Adrenal gland (tissue), 5 donors: Measurements from ENCODE around the gene PCLO.

Source experiments
- POLR2A ChIP-seq, 2 donors: fragments of 450-650 bp; IDR thresholded peaks; one replicate each; pipeline ENCODE4 v1.6.1; 2017; ENCODE audit warnings: antibody characterized with exemption in 2 of 2, mild to moderate bottlenecking in 2 of 2, moderate library complexity in 1 of 2
- TF ChIP-seq, protein P1 (sequence below), 6 experiments: fragments of 450-650 bp in 4 of 6; fragments of 200-600 bp in 2 of 6; sonication (generic) in 1 of 6; IDR thresholded peaks; 1 replicate in 5 of 6; 2 replicates in 1 of 6; pipeline versions ENCODE4 v1.5.1 to v1.8.0; 2016 to 2021; ENCODE audit warnings: antibody characterized with exemption in 6 of 6, mild to moderate bottlenecking in 2 of 6, moderate library complexity in 1 of 6
- donor health status: DM: no; HTN: no; CAD: no.

DNA sequence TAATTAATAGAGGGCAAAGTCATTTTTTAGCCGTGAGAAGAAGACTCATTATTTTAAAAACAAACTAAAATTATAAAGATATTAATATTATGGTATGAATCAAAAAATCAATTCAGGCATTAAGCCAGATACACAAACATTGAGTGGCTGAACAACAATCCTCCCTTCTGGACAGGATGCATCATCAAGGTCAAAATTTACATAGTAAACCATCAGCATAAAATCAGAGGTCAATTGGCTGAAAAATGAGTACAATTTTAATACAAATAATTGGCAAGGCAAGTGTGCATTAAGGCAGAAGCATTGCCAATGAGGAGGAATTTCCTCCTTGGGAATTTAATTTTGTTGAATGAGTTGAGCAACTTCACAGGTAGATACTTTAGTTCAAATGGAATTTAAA lies 108.2 kb downstream of the PCLO start:
- TF ChIP-seq, protein P1, sequence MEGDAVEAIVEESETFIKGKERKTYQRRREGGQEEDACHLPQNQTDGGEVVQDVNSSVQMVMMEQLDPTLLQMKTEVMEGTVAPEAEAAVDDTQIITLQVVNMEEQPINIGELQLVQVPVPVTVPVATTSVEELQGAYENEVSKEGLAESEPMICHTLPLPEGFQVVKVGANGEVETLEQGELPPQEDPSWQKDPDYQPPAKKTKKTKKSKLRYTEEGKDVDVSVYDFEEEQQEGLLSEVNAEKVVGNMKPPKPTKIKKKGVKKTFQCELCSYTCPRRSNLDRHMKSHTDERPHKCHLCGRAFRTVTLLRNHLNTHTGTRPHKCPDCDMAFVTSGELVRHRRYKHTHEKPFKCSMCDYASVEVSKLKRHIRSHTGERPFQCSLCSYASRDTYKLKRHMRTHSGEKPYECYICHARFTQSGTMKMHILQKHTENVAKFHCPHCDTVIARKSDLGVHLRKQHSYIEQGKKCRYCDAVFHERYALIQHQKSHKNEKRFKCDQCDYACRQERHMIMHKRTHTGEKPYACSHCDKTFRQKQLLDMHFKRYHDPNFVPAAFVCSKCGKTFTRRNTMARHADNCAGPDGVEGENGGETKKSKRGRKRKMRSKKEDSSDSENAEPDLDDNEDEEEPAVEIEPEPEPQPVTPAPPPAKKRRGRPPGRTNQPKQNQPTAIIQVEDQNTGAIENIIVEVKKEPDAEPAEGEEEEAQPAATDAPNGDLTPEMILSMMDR (IDR thresholded peaks at IDR 0.05), result no peak
- TF ChIP-seq POLR2A (IDR thresholded peaks at IDR 0.05), result no peak
